ENCODE data around the gene CELF1. TPM values are rescaled to one million over a fixed set of nuclear protein-coding genes. Genes with fewer than 3 reads are reported as not detected.
A peak's percentile ranks its signal among the peaks of the same experiment; 100 is the strongest.

Gene CELF1
- total and polyA plus RNA-seq, 10 of the 15 experiments (the other 5 are each of a cell fraction or from before 2014, with no cell fraction given): 35.3 to 128 (median 85.7) TPM

- ChIA-PET POLR2A (interaction anchor here (0.5 to 7.3 kb wide), 12 partner anchors 8 to 665 kb away, joined by 3 to 46 read pairs (median 3); no protein-coding TSS in a partner anchor), RAD21 (ENCODE audit: unreplicated experiment) (interaction anchor here (0.9 to 2.3 kb wide), 7 partner anchors 9 to 70 kb away, joined by 3 to 14 read pairs (median 6); partner anchors contain the start of genes CELF1, KBTBD4, NDUFS3 and PTPMT1), CTCF (interaction anchor here (1.1 to 3.9 kb wide), 4 partner anchors 14 to 97 kb away, joined by 3 to 22 read pairs (median 4); partner anchors contain the start of gene CELF1), SMC1A (ENCODE audit: uncharacterized antibody, unreplicated experiment) (interaction anchor here (0.8 to 8.7 kb wide), 13 partner anchors 9 to 135 kb away, joined by 3 to 66 read pairs (median 4); partner anchors contain the start of genes CELF1, KBTBD4 and NDUFS3)
- no peak for DNase-seq (ENCODE audit: low read depth, low spot score)
- Histone ChIP-seq H2AFZ (ENCODE audit: control insufficient read depth, low read depth, low read length) (no peak overlapping the region), H3K9ac (ENCODE audit: control insufficient read depth, insufficient read depth, low read length) (peak overlapping the region; percentile 36), H3K79me2 (ENCODE audit: control insufficient read depth, insufficient read depth, low read length) (peaks cover 91% of the 10 kb centered on the region), H3K27me3 (replicated peaks in 1 of 2; ENCODE audit: control insufficient read depth in 2 of 2, insufficient read depth in 2 of 2, low read length in 1 of 2) (no peaks in the 10 kb centered on the region), H3K9me3 (replicated peaks; ENCODE audit: control insufficient read depth, insufficient read depth, low read length) (no peaks in the 10 kb centered on the region), H3K4me1 (ENCODE audit: control insufficient read depth, insufficient read depth, low read length) (peaks cover 66% of the 10 kb centered on the region), H4K20me1 (ENCODE audit: control insufficient read depth, insufficient read depth) (no peaks in the 10 kb centered on the region; the same call in 1 of the 2 replicates), H3K4me2 (ENCODE audit: control insufficient read depth, insufficient read depth) (peak overlapping the region; percentile 85), H3K4me3 (peak overlapping the region; percentile 38; the same call in 1 of the 2 replicates), H3K27ac (ENCODE audit: control insufficient read depth, insufficient read depth) (peak overlapping the region; percentile 86), H3K36me3 (ENCODE audit: control insufficient read depth in 2 of 2, insufficient read depth in 2 of 2, low read length in 1 of 2) (peaks cover 0 to 3% of the 10 kb centered on the region in 2 experiments; a peak in 2 of 4 replicates)
- WGBS (ENCODE audit: insufficient coverage, insufficient replicate concordance, low lambda C conversion rate, missing lambda C conversion rate): 13% methylated on average over 4 of the region's 4 CpGs
- FAIRE-seq: no peak
- BruUV-seq (replicated peaks): no TSS peak
- in situ Hi-C loops (cut with MboI): no loop called here
- intact Hi-C loops (cut with micrococcal nuclease; ENCODE audit: unreplicated experiment): no loop called here
- peak; percentile 31 for ATAC-seq
- no peak for TF ChIP-seq E2F8 (IDR thresholded peaks at IDR 0.05; ENCODE audit: low read depth, partially characterized antibody)
- TF ChIP-seq RELA (IDR thresholded peaks at IDR 0.05; ENCODE audit: borderline replicate concordance, partially characterized antibody): no peak
- TF ChIP-seq HSF1 (IDR thresholded peaks at IDR 0.05; ENCODE audit: low read depth, low read length): no peak
- TF ChIP-seq ATF3 (IDR thresholded peaks at IDR 0.05; ENCODE audit: borderline replicate concordance, extremely low read depth, low read depth, low read length): no peak
- no peak for TF ChIP-seq TCF7 (IDR thresholded peaks at IDR 0.05; ENCODE audit: borderline replicate concordance)
- peak; percentile 43; the same call in 1 of the 2 replicates for TF ChIP-seq RELB (IDR thresholded peaks at IDR 0.05; ENCODE audit: low read depth)
- TF ChIP-seq CHD1 (IDR thresholded peaks at IDR 0.05; ENCODE audit: low read depth, low read length): no peak
- 0 out of 2 replicates have a peak, but pooled peaks have one; percentile 23 for TF ChIP-seq ATF7 (IDR thresholded peaks at IDR 0.05; ENCODE audit: low read depth)
- peak; percentile 11 to 46; a peak in 1 of 4 replicates for TF ChIP-seq IKZF2 (IDR thresholded peaks at IDR 0.05)
- no peak for TF ChIP-seq NR2F1 (conservative IDR thresholded peaks at IDR 0.05)
- no peak for TF ChIP-seq PKNOX1 (IDR thresholded peaks at IDR 0.05)
- TF ChIP-seq IKZF1 (conservative IDR thresholded peaks at IDR 0.05): 0 out of 2 replicates have a peak, but pooled peaks have one; percentile 27
- TF ChIP-seq ZZZ3 (IDR thresholded peaks at IDR 0.05; ENCODE audit: control insufficient read depth, insufficient read length, low read depth): no peak
- no peak for TF ChIP-seq NFYB (IDR thresholded peaks at IDR 0.05; ENCODE audit: insufficient read depth, low read depth, low read length)
Measured at GRCh38 chr11:47509077-47509536, 43.8 kb downstream of the CELF1 start.
